Islet of Langerhans (tissue), 1 donor: ENCODE data around the gene CDK13.
"Not testable (repeated sequence)": the region's sequence is repeated elsewhere in the genome, so short reads cannot be mapped to it uniquely, and the experiment has no call there.

ENCODE experiments used
- FAIRE-seq: peaks from one replicate; lab custom pipeline; 2011; peaks lifted over from hg19 to GRCh38; lab: Jason Lieb, UNC

The CDK13 gene

GRCh38 chr7:40099837-40100236, 149.8 kb downstream of the CDK13 start:
- no peak for FAIRE-seq

- FAIRE-seq: no peak
Observed at GRCh38 chr7:40101201-40101600, 151.1 kb downstream of the CDK13 start.

- no peak for FAIRE-seq
Observed at GRCh38 chr7:40102897-40103296, 152.8 kb downstream of the CDK13 start.

GRCh38 chr7:40105879-40106473, 155.9 kb downstream of the CDK13 start:
- FAIRE-seq: no peak

GRCh38 chr7:40115936-40116335, 165.9 kb downstream of the CDK13 start:
- FAIRE-seq: no peak

GRCh38 chr7:40117199-40117598, 167.1 kb downstream of the CDK13 start:
- FAIRE-seq: not testable (repeated sequence)

GRCh38 chr7:40118201-40118600, 168.1 kb downstream of the CDK13 start:
- not testable (repeated sequence) for FAIRE-seq

GRCh38 chr7:40120020-40120419, 170.0 kb downstream of the CDK13 start:
- FAIRE-seq: no peak

- not testable (repeated sequence) for FAIRE-seq
Observed at GRCh38 chr7:40122100-40122939, 172.3 kb downstream of the CDK13 start.

- no peak for FAIRE-seq
Observed at GRCh38 chr7:40122940-40123254, 172.8 kb downstream of the CDK13 start.

- peak; percentile 47 for FAIRE-seq
Observed at GRCh38 chr7:40133561-40134427, 183.7 kb downstream of the CDK13 start.

GRCh38 chr7:40134428-40135316, 184.6 kb downstream of the CDK13 start, which contains the start of the genes MPLKIP and SUGCT:
Gene MPLKIP (minus strand): TSS chr7:40134622. CDS start chr7:40134567, 55 bp downstream.
Gene SUGCT (plus strand): TSS chr7:40135005.
- peak; percentile 51 for FAIRE-seq

GRCh38 chr7:40135317-40135610, 185.2 kb downstream of the CDK13 start:
- FAIRE-seq: no peak

- no peak for FAIRE-seq
Observed at GRCh38 chr7:40137563-40137962, 187.5 kb downstream of the CDK13 start.

GRCh38 chr7:40138973-40139372, 188.9 kb downstream of the CDK13 start:
- FAIRE-seq: no peak

- FAIRE-seq: not testable (repeated sequence)
Observed at GRCh38 chr7:40139891-40140290, 189.8 kb downstream of the CDK13 start.

- not testable (repeated sequence) for FAIRE-seq
Observed at GRCh38 chr7:40141916-40142315, 191.9 kb downstream of the CDK13 start.

GRCh38 chr7:40145596-40146130, 195.6 kb downstream of the CDK13 start:
- not testable (repeated sequence) for FAIRE-seq

- FAIRE-seq: no peak
Observed at GRCh38 chr7:40147371-40148246, 197.6 kb downstream of the CDK13 start.

- FAIRE-seq: not testable (repeated sequence)
Observed at GRCh38 chr7:40148247-40148580, 198.2 kb downstream of the CDK13 start.

- no peak for FAIRE-seq
Observed at GRCh38 chr7:40148671-40149070, 198.6 kb downstream of the CDK13 start.
